HL-60 (cell line): ENCODE data around the gene GTF2IRD1.
"Not testable (repeated sequence)": the region's sequence is repeated elsewhere in the genome, so short reads cannot be mapped to it uniquely, and the experiment has no call there.

ENCODE experiments used
- SPI1 ChIP-seq: IDR thresholded peaks from 2 replicates; pipeline ENCODE4 v1.6.1; 2012; ENCODE audit warnings: low read depth, mild to moderate bottlenecking, borderline replicate concordance
- TF ChIP-seq, protein P1 (sequence below): IDR thresholded peaks from one replicate; pipeline ENCODE4 v1.5.1; 2011; ENCODE audit warnings: low read length, control low read depth, inconsistent platforms; ENCODE audit not compliant: insufficient read depth
- TF ChIP-seq, protein P2 (sequence below): IDR thresholded peaks from 2 replicates; pipeline ENCODE4 v1.6.1; 2012; ENCODE audit warnings: low read depth; ENCODE audit not compliant: insufficient replicate concordance

DNA sequence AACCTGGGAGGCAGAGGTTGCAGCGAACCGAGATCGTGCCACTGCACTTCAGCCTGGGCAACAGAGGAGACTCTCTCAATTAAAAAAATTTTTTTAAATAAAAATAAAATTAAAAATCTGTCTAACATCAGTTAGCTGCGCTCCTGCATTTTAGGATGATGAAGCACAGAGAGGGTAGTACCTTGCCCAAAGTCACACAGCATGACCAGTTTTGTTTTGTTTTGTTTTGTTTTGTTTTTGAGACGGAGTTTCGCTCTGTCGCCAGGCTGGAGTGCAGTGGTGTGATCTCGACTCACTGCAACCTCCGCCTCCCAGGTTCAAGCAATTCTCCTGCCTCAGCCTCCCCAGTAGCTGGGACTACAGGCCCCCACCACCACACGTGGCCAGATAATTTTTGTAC, 55.7 kb downstream of the GTF2IRD1 start:
- not testable (repeated sequence) for TF ChIP-seq SPI1
- TF ChIP-seq, protein P1, sequence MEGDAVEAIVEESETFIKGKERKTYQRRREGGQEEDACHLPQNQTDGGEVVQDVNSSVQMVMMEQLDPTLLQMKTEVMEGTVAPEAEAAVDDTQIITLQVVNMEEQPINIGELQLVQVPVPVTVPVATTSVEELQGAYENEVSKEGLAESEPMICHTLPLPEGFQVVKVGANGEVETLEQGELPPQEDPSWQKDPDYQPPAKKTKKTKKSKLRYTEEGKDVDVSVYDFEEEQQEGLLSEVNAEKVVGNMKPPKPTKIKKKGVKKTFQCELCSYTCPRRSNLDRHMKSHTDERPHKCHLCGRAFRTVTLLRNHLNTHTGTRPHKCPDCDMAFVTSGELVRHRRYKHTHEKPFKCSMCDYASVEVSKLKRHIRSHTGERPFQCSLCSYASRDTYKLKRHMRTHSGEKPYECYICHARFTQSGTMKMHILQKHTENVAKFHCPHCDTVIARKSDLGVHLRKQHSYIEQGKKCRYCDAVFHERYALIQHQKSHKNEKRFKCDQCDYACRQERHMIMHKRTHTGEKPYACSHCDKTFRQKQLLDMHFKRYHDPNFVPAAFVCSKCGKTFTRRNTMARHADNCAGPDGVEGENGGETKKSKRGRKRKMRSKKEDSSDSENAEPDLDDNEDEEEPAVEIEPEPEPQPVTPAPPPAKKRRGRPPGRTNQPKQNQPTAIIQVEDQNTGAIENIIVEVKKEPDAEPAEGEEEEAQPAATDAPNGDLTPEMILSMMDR: not testable (repeated sequence)
- TF ChIP-seq, protein P2, sequence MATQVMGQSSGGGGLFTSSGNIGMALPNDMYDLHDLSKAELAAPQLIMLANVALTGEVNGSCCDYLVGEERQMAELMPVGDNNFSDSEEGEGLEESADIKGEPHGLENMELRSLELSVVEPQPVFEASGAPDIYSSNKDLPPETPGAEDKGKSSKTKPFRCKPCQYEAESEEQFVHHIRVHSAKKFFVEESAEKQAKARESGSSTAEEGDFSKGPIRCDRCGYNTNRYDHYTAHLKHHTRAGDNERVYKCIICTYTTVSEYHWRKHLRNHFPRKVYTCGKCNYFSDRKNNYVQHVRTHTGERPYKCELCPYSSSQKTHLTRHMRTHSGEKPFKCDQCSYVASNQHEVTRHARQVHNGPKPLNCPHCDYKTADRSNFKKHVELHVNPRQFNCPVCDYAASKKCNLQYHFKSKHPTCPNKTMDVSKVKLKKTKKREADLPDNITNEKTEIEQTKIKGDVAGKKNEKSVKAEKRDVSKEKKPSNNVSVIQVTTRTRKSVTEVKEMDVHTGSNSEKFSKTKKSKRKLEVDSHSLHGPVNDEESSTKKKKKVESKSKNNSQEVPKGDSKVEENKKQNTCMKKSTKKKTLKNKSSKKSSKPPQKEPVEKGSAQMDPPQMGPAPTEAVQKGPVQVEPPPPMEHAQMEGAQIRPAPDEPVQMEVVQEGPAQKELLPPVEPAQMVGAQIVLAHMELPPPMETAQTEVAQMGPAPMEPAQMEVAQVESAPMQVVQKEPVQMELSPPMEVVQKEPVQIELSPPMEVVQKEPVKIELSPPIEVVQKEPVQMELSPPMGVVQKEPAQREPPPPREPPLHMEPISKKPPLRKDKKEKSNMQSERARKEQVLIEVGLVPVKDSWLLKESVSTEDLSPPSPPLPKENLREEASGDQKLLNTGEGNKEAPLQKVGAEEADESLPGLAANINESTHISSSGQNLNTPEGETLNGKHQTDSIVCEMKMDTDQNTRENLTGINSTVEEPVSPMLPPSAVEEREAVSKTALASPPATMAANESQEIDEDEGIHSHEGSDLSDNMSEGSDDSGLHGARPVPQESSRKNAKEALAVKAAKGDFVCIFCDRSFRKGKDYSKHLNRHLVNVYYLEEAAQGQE: not testable (repeated sequence)
